GM18499 (cell line): Measurements from ENCODE around the gene TCEA2.

Source experiments
- ATAC-seq: cut with Tn5 transposase; IDR thresholded peaks from one replicate; pipeline ENCODE4 v1.9.1; 2021; ENCODE audit warnings: moderate number of reproducible peaks; ENCODE audit not compliant: insufficient read depth, unreplicated experiment

TCEA2 gene

GRCh38 chr20:64035066-64035932 lies 27.7 kb upstream of the TCEA2 start:
- ATAC-seq: no peak

GRCh38 chr20:64035933-64036345 lies 27.1 kb upstream of the TCEA2 start, which contains the start of gene C20orf204:
Gene C20orf204, plus strand, starts transcription at chr20:64036182. Its CDS starts 142 bp downstream, at chr20:64036324.
- no peak for ATAC-seq

- ATAC-seq: no peak
Measured at GRCh38 chr20:64036346-64037198, 26.4 kb upstream of the TCEA2 start.

GRCh38 chr20:64037199-64037497 lies 25.9 kb upstream of the TCEA2 start:
- no peak for ATAC-seq

GRCh38 chr20:64037498-64038213 lies 25.3 kb upstream of the TCEA2 start:
- no peak for ATAC-seq

GRCh38 chr20:64038224-64038564 lies 24.8 kb upstream of the TCEA2 start:
- no peak for ATAC-seq

- no peak for ATAC-seq
Measured at GRCh38 chr20:64038565-64039292, 24.3 kb upstream of the TCEA2 start.

- no peak for ATAC-seq
Measured at GRCh38 chr20:64039293-64040160, 23.5 kb upstream of the TCEA2 start.

GRCh38 chr20:64040231-64041039 lies 22.6 kb upstream of the TCEA2 start:
- ATAC-seq: no peak

- ATAC-seq: no peak
Measured at GRCh38 chr20:64041040-64041780, 21.8 kb upstream of the TCEA2 start.

GRCh38 chr20:64041781-64042053 lies 21.3 kb upstream of the TCEA2 start:
- no peak for ATAC-seq

GRCh38 chr20:64042054-64042781 lies 20.8 kb upstream of the TCEA2 start:
- no peak for ATAC-seq

- no peak for ATAC-seq
Measured at GRCh38 chr20:64043768-64044167, 19.2 kb upstream of the TCEA2 start.

GRCh38 chr20:64044484-64045247 lies 18.3 kb upstream of the TCEA2 start:
- ATAC-seq: no peak

- ATAC-seq: no peak
Measured at GRCh38 chr20:64045346-64046011, 17.5 kb upstream of the TCEA2 start.

GRCh38 chr20:64047046-64047389 lies 16.0 kb upstream of the TCEA2 start:
- no peak for ATAC-seq
